ENCODE data around the gene MMP14. TPM values are rescaled to one million over a fixed set of nuclear protein-coding genes. Genes with fewer than 3 reads are reported as not detected.
A peak's percentile ranks its signal among the peaks of the same experiment; 100 is the strongest.

The MMP14 gene
- total RNA-seq, 1 experiment from 2014 or later, result 57.2 TPM

- Histone ChIP-seq H3K4me3 (ENCODE audit: low read depth, low read length) (no peak overlapping the region), H3K27me3 (replicated peaks; ENCODE audit: control insufficient read depth, insufficient read depth, low read length) (no peaks in the 10 kb centered on the region), H3K4me1 (peaks cover 4% of the 10 kb centered on the region; the same call in 1 of the 2 replicates), H3K36me3 (ENCODE audit: control insufficient read depth, insufficient read depth, low read length) (peaks cover 6% of the 10 kb centered on the region), H3K9me3 (no peaks in the 10 kb centered on the region)
- ChIA-PET POLR2A (no interaction called here), CTCF (no interaction called here)
- TF ChIP-seq, protein P1, sequence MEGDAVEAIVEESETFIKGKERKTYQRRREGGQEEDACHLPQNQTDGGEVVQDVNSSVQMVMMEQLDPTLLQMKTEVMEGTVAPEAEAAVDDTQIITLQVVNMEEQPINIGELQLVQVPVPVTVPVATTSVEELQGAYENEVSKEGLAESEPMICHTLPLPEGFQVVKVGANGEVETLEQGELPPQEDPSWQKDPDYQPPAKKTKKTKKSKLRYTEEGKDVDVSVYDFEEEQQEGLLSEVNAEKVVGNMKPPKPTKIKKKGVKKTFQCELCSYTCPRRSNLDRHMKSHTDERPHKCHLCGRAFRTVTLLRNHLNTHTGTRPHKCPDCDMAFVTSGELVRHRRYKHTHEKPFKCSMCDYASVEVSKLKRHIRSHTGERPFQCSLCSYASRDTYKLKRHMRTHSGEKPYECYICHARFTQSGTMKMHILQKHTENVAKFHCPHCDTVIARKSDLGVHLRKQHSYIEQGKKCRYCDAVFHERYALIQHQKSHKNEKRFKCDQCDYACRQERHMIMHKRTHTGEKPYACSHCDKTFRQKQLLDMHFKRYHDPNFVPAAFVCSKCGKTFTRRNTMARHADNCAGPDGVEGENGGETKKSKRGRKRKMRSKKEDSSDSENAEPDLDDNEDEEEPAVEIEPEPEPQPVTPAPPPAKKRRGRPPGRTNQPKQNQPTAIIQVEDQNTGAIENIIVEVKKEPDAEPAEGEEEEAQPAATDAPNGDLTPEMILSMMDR (IDR thresholded peaks at IDR 0.05; ENCODE audit: insufficient read depth in 1 of 2, low read depth in 1 of 2, low read length in 1 of 2, severe bottlenecking in 1 of 2, unreplicated experiment in 1 of 2), result no peak
- Mint-ChIP-seq H3K27me3 (ENCODE audit: insufficient read depth, unreplicated experiment) (no peaks in the 10 kb centered on the region), H3K4me1 (ENCODE audit: low read depth, unreplicated experiment) (no peaks in the 10 kb centered on the region), H3K36me3 (ENCODE audit: insufficient read depth, unreplicated experiment) (peaks cover 42% of the 10 kb centered on the region), H3K9me3 (ENCODE audit: unreplicated experiment) (no peaks in the 10 kb centered on the region), H3K27ac (ENCODE audit: unreplicated experiment) (no peak overlapping the region), H3K4me3 (ENCODE audit: unreplicated experiment) (no peak overlapping the region)
- DNase-seq, result no peak
- TSS peak; percentile 24 for BruUV-seq (replicated peaks)
- intact Hi-C loops (cut with micrococcal nuclease; ENCODE audit: unreplicated experiment), result no loop called here
These were observed 10.5 kb downstream of the MMP14 start for GRCh38 chr14:22846811-22847307.

DNA sequence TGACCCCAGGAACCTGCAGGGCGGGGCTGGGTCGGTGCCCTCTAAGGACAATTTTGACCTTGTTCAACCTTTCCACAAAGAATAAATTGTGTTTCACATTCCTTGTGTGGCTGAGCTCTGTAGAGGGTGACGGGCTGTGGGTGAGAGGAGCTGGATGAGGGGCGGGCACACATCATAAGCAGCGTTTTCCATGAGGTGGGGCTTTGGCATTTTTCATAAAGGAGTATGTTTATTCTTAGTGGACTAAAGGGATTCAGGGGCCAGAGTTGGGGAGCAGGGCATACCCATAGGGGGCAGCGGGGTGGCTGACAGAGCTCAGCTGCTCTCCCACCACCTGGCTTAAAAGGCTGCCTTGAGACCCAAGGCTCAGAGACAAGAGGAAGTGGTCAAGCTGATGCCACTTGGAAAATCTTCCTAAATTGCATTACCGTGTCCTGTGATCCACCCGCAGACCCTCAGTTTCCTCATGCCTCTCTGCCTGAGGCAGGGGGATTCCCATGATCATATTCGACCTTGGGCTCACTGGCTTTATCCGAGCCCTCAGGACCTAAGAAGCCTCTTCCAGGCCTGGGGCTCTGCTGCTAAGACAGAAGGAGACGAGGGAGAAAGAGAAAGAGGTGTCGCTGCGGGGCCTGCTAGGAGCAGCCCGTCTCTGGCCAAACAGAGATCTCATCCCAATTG, 11.4 kb downstream of the MMP14 start:
- peaks cover 32% of the 10 kb centered on the region for H3K36me3 Mint-ChIP-seq (ENCODE audit: insufficient read depth, unreplicated experiment)
- intact Hi-C loops (cut with micrococcal nuclease; ENCODE audit: unreplicated experiment), result no loop called here
- H3K4me3 Mint-ChIP-seq (ENCODE audit: unreplicated experiment), result no peak overlapping the region
- no peaks in the 10 kb centered on the region for H3K27me3 Mint-ChIP-seq (ENCODE audit: insufficient read depth, unreplicated experiment)
- H3K4me1 Mint-ChIP-seq (ENCODE audit: low read depth, unreplicated experiment), result peaks cover 3% of the 10 kb centered on the region
- BruUV-seq (replicated peaks), result no TSS peak
- no peak overlapping the region for H3K27ac Mint-ChIP-seq (ENCODE audit: unreplicated experiment)
- TF ChIP-seq, protein P1 (IDR thresholded peaks at IDR 0.05; ENCODE audit: insufficient read depth in 1 of 2, low read depth in 1 of 2, low read length in 1 of 2, severe bottlenecking in 1 of 2, unreplicated experiment in 1 of 2), result no peak
- CTCF ChIA-PET, result interaction anchor here (1.0 kb wide), 1 partner anchor 28 kb away, joined by 3 read pairs; no protein-coding TSS in a partner anchor
- DNase-seq, result no peak
- H3K9me3 ChIP-seq, result no peaks in the 10 kb centered on the region
- H3K4me1 ChIP-seq, result peaks cover 11% of the 10 kb centered on the region
- POLR2A ChIA-PET, result interaction anchor here (0.5 kb wide), 1 partner anchor 42 kb away, joined by 4 read pairs; no protein-coding TSS in a partner anchor
- H3K36me3 ChIP-seq (ENCODE audit: control insufficient read depth, insufficient read depth, low read length), result peaks cover 5% of the 10 kb centered on the region
- H3K27me3 ChIP-seq (replicated peaks; ENCODE audit: control insufficient read depth, insufficient read depth, low read length), result no peaks in the 10 kb centered on the region
- no peak overlapping the region for H3K4me3 ChIP-seq (ENCODE audit: low read depth, low read length)
- no peaks in the 10 kb centered on the region for H3K9me3 Mint-ChIP-seq (ENCODE audit: unreplicated experiment)

GRCh38 chr14:22848351-22849164, 12.2 kb downstream of the MMP14 start:
- Histone ChIP-seq H3K36me3 (ENCODE audit: control insufficient read depth, insufficient read depth, low read length) (peaks cover 5% of the 10 kb centered on the region; the same call in 1 of the 2 replicates), H3K9me3 (no peaks in the 10 kb centered on the region), H3K27me3 (replicated peaks; ENCODE audit: control insufficient read depth, insufficient read depth, low read length) (no peaks in the 10 kb centered on the region), H3K4me3 (ENCODE audit: low read depth, low read length) (no peak overlapping the region), H3K4me1 (peaks cover 19% of the 10 kb centered on the region)
- intact Hi-C loops (cut with micrococcal nuclease; ENCODE audit: unreplicated experiment), result no loop called here
- no peak overlapping the region for H3K27ac Mint-ChIP-seq (ENCODE audit: unreplicated experiment)
- TF ChIP-seq, protein P1 (IDR thresholded peaks at IDR 0.05; ENCODE audit: insufficient read depth in 1 of 2, low read depth in 1 of 2, low read length in 1 of 2, severe bottlenecking in 1 of 2, unreplicated experiment in 1 of 2), result no peak
- H3K4me1 Mint-ChIP-seq (ENCODE audit: low read depth, unreplicated experiment), result peaks cover 7% of the 10 kb centered on the region
- POLR2A ChIA-PET, result interaction anchor here (0.5 kb wide), 1 partner anchor 42 kb away, joined by 4 read pairs; no protein-coding TSS in a partner anchor
- no TSS peak for BruUV-seq (replicated peaks)
- H3K27me3 Mint-ChIP-seq (ENCODE audit: insufficient read depth, unreplicated experiment), result no peaks in the 10 kb centered on the region
- H3K4me3 Mint-ChIP-seq (ENCODE audit: unreplicated experiment), result no peak overlapping the region
- no peak for DNase-seq
- CTCF ChIA-PET, result interaction anchor here (0.6 to 1.0 kb wide), 2 partner anchors 29 to 107 kb away, joined by 3 to 5 read pairs; no protein-coding TSS in a partner anchor
- no peaks in the 10 kb centered on the region for H3K9me3 Mint-ChIP-seq (ENCODE audit: unreplicated experiment)
- peaks cover 27% of the 10 kb centered on the region for H3K36me3 Mint-ChIP-seq (ENCODE audit: insufficient read depth, unreplicated experiment)

All from Caco-2 (cell line).